IPS-NIHi7 (cell line): ENCODE results near the gene ALPP.
"Not testable (repeated sequence)": the region's sequence is repeated elsewhere in the genome, so short reads cannot be mapped to it uniquely, and the experiment has no call there.

ENCODE experiments used
- DNase-seq: peaks from one replicate; pipeline ENCODE4 v3.0.0; 2012; ENCODE audit warnings: mixed read lengths; ENCODE audit errors: extremely low spot score

The ALPP gene

DNA sequence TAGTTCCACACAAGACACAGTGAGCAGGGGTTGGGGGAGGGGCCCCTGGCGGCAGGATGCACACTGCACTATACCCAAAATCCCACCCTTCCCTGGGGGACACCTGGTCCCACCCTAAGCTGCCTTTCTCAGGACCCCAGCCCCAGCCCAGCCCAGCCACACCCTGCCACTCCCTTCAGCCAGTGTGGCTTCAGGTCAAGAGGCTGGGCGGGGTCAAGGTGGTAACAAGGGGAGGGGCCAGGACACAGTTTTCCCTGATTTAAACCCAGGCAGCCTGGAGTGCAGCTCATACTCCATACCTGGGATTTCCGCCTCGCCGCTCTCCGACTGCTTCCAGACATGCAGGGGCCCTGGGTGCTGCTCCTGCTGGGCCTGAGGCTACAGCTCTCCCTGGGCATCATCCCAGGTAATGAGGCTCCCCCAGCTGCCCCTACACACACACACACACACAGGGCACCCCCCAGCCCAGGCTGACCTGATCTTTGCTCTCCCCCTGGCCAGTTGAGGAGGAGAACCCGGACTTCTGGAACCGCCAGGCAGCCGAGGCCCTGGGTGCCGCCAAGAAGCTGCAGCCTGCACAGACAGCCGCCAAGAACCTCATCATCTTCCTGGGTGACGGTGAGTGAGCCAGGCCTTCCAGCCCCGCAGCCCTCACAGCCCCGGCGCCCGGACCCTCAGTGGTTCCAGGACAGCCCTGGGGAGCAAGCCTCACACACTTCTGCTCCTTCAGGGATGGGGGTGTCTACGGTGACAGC lies 28.2 kb downstream of the ALPP start, which contains the start of gene ALPG:
ALPG (plus strand) TSS at position 289 of the 755 bp plus-strand sequence; CDS start at position 340, 51 bp downstream.
- no peak for DNase-seq

DNA sequence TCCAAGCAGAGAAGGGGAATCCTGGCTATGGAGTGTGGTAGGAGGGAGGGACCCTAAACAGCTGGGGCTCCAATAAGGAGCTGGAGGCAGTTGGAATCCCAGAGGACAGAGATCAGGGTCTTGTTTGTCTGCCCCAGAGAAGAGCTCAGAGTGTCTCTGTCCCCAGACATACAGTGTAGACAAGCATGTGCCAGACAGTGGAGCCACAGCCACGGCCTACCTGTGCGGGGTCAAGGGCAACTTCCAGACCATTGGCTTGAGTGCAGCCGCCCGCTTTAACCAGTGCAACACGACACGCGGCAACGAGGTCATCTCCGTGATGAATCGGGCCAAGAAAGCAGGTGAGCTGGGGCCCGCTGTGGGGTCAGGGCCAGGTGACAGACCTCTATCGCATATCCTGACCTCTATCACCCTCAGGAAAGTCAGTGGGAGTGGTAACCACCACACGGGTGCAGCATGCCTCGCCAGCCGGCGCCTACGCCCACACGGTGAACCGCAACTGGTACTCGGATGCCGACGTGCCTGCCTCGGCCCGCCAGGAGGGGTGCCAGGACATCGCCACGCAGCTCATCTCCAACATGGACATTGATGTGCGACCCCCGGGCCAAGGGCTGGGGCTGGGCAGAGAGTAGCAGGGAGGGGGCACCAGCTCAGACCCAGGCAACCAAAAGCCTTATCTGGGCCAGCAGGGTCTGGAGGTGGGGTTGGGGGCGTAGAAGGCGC lies 29.0 kb downstream of the ALPP start:
- not testable (repeated sequence) for DNase-seq

DNA sequence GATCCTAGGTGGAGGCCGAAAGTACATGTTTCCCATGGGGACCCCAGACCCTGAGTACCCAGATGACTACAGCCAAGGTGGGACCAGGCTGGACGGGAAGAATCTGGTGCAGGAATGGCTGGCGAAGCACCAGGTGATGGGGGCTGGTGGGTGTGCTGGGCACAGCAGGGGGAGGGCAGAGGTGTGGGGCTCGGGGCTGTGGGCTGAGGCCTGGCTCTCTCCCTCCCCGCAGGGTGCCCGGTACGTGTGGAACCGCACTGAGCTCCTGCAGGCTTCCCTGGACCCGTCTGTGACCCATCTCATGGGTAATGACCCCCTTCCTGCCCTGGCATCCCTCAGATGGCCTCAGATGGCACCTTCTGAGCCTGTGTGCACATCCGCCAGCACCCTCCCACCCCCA lies 29.7 kb downstream of the ALPP start:
- DNase-seq, result not testable (repeated sequence)

DNA sequence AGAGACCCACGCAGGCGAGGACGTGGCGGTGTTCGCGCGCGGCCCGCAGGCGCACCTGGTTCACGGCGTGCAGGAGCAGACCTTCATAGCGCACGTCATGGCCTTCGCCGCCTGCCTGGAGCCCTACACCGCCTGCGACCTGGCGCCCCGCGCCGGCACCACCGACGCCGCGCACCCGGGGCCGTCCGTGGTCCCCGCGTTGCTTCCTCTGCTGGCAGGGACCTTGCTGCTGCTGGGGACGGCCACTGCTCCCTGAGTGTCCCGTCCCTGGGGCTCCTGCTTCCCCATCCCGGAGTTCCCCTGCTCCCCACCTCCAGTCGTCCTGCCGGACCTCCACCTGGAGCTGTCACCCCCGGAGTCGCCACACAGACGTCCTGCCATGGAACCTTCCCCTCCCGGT lies 31.1 kb downstream of the ALPP start:
- DNase-seq, result not testable (repeated sequence)

DNA sequence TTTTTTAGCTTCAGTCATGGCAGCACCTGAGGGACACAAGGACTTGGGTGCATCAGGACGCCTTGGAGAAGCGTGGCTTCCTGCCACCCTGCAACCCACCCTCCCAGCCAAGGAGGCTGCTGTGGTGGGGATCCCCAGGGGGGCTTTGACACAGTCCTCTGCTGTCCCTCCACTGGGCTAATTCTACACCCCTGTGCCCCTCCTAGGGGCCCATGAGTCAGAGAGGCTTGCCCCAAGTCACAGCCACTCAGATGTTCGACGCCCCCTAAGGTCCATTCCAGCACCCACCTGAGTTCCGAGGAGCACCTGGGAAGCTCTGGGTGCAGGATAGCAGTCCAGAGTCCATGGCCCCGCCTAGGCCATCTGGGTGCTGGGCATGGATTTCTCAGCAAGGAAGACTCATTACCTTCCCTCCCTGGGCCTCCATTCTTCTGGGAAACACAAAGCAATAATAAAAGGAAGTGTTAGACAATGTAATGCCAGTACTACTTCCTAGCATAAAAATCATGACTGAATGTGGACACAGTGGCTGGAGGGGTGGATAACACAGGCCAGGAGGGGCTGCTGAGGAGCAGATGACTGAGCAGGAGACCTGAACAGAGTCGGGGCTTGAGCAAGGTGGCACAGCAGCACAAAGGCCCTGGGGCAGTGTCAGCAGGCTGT lies 31.8 kb downstream of the ALPP start:
- no peak for DNase-seq

DNA sequence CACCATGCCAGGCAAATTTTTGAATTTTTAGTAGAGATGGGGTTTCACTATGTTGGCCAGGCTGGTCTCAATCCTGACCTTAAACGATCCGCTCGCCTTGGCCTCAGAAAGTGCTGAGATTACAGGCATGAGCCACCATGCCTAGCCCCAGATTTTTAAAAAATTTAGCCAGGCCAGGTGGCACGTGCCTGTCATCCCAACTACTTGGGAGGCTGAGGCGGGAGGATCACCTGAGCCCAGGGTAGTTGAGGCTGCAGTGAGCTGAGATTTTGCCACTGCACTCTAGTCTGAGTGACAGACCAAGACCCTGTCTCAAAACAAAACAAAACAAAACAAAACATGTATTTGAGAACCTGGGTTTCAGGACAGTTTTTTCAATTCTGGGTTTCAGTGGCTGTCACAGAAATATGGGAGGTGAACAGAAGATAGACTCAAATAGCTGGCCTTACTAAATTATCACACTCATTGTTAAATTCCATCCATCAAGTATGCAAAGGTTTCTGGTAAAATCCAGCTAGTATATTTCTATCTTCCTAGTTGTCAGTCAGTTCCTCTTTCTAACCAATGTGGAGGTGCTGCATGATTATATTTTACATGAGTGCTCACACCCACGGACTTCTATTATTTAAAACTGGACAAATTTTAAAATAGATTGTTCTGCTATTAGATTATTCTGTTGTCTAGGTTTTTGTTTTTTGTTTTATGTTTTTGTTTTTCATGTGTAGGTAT lies 33.5 kb downstream of the ALPP start:
- DNase-seq, result no peak

DNA sequence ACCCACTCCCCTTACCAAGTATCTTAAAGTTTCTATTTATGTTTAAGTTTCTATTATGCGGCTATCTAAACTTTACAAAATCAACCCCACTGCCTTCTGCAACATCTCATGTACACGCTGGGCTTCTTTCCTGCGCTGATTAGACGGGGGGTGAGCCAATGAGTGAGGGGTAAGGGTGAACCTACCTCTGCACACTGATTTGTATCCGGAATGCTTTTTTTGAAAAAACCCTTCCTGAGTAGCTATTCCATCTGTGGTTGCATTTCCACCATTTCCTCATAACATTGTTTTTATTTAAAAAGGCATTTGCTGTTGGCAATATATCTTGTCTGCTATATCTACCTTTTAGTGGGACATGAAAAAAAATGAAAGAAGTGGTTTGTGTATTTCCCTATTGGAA lies 34.4 kb downstream of the ALPP start:
- no peak for DNase-seq

DNA sequence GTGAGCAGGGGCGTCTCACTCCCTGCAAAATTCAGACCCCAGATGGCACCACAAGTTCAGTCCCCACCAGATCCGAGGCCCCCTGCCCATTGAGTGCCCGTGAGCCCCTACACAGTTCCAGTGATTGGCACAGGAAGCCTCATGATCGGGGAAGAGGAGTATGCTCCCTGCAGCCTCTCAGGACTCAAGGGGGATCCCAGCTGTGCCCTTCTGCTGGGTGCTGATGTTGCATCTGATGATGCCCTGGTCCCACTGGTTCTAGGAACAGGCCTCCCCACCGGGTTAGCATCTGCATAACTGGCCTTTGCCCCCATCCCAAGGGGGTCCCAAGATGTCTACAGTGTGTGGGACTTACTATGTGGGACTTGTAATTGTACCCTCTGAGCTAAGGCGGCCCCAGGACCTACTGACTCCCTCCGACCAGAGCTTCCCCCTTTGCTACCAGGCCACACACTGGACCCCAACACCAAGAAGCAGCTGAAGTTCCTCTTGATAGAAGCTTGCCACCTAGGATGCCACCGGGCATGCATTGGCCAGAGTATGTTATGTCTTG lies 36.7 kb downstream of the ALPP start:
- DNase-seq, result no peak

DNA sequence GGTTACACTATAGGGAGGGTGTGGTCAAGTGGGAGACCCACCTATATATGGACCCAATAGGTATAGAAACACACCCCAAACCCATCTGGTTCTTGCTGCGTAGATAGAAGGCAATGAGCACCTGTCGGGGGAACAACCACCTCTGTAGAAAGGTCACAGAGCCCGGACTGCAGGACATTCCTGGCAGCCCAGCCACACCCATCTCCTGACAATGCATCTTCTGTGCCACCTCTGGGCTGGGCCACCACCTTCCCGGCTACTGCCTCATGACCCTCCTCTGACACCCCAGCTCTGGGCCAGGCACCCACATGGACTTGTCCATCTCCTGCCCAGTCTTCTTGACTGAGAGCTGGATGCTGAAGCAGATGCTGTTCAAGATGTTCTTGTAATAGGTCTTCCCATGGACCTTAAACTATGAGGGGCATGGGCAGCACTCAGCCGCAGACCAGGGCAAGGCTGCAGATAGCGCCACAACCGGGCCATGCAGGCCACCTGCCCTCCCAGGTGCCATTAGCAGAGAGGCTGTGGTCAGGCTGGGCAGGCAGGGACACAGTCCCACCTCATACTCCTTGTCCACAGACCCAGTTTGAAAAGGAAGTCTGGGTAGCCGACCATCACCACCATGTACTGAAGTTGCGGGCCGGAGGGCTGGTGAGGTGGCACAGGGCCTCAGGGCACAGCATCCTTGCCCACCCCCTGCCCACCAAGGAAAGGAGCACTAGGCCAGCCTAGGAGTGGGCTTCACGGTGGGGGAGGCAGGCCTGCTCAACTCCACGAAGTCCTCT lies 37.4 kb downstream of the ALPP start:
- no peak for DNase-seq

DNA sequence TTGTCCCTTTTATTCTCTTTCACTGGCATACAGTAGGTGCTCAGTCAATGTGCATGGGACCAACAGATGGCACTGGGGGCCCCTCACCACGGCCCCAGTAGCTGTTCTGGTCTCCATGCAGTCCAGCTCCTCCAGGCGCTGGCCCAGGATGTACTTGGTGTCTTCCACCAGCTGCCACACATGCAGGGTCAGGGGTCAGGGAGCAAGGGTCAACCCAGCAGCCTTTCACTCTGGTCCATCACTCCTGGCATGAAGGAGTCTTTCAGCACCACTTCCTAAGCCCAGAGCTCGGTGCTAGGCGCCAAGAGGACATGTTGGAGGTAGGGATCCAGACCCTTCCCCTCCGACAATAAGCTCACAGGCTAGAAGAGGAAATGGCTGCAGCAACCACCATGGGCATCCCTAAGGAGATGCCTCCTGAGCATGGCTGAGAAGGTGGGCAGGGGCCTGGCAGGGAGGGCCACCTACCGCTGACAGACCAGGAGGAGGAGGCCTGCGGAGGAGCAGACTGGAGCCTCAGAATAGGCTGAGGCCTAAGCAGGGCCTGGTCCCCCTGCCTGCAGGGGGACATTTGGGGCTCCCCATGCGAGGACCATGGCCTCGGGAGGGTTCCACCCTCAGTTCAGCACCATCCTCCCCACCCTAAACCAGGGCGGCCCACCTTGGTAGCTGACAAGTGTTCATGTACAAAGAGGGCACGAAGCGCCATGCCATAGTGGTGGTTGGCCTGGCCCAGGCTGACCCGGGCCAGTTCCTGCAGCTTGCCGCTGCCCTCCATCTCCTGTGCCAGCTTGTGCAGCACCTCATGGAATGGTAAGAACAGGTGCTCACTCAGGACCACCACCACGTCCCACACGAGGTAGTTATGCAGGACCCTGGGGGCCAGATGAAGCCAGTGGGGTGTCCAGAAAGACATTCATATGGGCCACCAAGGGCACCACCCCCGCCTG lies 38.2 kb downstream of the ALPP start:
- peak; percentile 4 for DNase-seq

DNA sequence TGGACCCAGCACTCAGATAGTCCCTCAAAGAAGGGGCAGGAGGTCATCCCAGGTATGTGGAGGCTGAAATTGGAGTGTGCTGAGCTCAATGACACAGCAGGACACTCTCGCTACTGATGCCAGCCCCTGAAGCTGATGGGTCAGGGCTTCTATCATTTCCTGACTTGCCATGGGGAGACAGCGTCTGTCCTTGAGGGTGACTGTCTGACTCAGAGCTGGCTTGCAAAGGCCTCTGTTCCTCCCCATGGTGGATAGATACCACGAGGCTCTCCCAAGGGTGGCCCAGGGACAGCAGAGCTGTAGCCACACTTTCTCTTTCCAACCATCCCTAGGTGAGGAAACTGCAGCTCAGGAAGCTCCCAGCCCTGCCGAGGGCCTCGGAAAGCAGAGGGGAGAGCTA lies 38.9 kb downstream of the ALPP start:
- DNase-seq, result peak; percentile 8

DNA sequence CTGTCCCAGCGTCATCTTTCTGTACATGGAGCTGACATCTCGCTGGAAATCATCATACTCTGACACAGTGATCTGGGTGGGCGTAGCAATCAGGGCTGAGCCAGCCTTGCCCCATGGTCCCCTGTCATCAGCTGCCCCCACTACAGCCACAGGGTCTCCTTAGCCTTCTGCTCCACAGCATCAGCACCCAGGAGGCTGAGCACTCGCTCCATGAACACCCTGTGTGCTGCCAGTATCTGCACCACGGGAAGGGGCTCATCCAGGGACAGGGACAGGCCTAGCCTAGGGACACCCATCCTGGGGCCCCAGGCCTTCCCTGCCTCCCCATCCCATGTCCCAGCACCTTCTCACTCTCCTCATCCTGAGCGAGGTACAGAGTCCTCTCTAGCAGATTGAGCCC lies 39.5 kb downstream of the ALPP start:
- peak; percentile 5 for DNase-seq

DNA sequence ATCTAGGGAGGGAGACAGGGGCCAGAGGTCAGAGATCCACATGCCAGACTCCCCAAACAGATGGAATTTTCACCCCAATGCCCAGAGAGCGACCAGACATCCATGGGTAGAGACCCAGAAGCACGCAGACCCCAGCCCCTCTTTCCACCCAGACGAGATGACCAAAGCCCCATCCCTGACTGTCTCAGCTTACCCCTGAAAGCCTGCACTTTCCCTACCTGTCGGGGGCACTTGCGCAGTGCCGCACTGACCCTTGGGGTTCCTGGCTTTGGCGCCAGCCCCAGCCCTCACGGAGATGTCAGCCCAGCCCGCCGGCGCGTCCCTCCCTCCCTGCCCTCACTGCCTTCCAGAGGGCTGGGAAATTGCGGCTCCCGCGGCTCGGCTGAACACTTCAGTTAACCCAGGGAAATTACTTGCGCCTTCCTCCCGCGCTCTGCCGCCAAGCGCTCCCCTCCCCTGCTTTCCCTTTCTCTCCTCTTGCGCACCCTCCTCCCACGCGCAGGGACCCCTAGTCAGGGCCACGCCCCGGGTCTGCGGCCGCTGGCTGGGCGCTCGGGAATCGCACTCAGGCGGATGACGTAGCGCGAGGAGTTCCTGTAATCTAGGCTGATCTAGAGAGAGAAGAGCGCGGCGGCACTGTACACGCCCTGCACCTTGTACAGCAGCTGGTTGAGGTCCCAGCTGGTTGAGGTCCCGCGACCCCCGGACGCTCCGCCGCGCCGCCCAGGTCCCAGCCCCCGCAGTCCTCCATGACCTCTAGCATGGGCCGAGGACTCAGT lies 40.1 kb downstream of the ALPP start:
- DNase-seq, result peak; percentile 45

DNA sequence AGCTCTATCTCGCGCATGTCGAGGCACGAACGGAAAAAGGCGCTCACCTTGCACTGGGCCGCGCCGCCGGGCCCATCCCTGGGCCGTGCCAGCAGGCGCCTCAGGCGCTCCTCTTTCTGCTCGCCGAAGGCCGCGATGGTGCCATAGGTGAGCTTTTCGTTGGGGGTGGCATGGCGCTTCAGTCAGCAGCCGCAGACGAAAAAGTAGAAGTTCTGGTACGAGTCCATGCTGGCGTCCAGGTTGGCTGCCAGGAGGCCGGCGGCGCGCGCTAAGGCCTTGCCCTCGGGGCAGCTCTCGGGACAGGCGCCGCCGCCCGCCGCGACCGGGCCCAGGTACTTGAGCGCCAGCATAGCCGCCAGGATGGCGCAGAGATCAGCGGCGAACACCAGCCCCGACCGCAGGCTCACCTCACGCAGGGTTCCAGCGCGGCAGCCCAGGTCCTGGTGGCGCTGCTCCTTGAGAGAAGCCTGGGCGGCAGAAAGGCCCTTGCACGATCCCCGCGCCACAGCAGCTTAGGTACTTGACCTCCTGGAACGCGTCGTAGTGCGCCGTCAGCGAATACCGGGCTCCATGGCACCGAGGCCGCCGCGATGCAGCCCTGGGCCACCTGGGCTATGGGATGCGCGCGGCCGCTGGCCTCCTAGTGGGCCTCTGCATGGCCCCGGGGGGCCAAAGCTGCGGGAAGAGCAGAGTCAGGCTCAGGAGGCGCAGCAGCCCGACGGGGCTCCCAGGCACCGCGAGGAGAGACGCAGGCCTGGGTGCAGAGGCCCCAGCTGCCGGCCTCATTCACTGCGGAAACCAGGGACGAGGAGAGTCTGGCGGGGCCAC lies 40.9 kb downstream of the ALPP start:
- DNase-seq, result peak; percentile 29

DNA sequence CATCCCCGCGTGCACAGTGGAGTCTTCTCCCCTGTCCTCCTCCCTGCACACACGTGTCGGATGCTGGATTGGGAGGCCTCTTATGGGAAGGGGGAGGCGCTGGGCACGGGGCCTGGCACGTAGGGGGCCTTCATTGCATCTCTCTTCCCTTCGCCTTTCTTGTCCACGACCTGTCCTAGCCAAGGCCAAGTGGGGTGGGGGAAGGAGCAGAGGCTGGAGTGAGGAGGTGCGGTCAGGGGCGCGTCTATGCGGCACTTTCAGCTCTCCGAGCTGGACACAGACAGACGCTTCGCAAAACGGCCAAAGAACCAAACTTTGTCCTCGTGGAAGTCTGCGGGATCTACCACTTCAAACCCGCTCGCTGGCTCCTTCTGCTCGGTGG lies 41.5 kb downstream of the ALPP start:
- DNase-seq, result peak; percentile 18

DNA sequence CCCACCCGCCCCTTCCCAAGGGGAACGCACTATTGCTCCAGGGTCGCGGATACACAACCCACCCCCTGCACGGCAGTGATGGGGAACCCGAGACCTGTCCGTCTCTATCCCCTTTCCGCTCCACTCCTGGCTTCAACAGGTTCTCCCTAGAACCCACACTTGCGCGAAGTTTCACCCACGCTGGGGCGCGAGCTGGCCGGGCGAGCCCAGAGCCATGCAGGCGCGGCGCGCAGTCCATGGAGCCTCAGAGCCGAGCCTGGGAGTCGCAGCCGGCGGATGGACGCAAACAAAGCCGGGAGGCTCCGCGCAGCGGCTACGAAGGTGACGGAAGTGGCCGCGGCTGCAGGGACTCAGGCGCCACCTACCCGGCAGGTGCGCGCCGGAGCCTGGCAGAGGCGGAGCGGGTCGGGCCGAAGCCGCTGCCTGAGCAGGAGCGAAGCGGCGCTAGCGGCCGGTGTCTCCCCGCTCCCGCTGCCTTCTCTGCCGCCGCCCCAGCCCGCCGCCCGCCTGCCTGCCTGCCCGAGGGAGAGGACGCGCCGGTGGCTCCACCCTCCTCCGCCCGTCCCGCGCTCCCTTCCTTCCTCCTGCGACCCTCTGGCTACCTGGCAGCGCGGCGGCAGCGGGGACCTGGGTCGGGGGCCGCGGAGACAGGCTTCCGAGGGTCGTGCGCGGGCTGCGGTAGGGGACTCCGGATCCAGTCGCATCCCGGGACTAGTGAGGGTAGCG lies 42.1 kb downstream of the ALPP start:
- peak; percentile 60 for DNase-seq

DNA sequence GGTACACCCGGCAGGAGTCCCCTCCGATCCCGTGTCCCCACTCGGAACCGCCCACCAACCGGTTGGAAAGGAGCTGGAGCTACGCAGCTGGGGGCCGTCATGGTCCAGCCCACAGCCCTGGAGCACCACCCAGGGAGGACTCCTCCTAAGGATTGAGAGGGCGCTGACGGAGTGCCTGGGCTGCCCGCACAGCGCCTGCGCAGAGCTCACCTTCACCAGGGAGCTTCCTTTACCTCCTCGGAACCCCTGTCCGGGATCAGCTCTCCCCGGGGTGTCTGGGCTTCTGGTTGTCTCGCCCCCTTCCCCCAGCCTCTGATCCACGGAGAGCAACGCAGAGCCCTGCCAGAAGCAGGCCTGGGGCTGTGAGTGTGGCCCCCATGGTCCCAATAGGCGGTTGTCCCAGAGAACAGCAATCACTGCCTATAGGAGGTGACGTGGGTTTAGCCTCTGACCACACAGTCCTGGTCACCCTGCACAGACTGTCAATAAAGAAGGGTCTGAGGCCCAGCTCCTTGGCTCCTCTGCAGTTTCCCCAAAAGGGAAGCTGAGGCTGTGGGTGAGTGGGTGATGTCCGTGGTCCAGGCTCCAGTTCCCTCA lies 42.7 kb downstream of the ALPP start:
- DNase-seq, result peak; percentile 31
